HepG2 (cell line): ENCODE measurements around the gene PPP2R5C. TPM values are rescaled to one million over a fixed set of nuclear protein-coding genes. Genes with fewer than 3 reads are reported as not detected.

ENCODE experiments used
- ARHGAP35 ChIP-seq: sonication (generic); formaldehyde crosslinking; IDR thresholded peaks from 2 replicates; pipeline ENCODE4 v1.9.0; 2022; ENCODE audit warnings: mild to moderate bottlenecking, inconsistent platforms, moderate library complexity, missing genetic modification reagents, borderline replicate concordance
- ATM ChIP-seq: fragments of 450-650 bp; IDR thresholded peaks from 2 replicates; pipeline ENCODE4 v1.7.1; 2017; ENCODE audit warnings: mild to moderate bottlenecking, borderline replicate concordance
- CCDC6 ChIP-seq: sonication (generic); formaldehyde crosslinking; IDR thresholded peaks from 2 replicates; pipeline ENCODE4 v1.8.1; 2022; ENCODE audit warnings: mild to moderate bottlenecking, missing genetic modification reagents, moderate library complexity
- FOXP4 ChIP-seq: sonication (generic); formaldehyde crosslinking; IDR thresholded peaks from 2 replicates; pipeline ENCODE4 v1.4.0; 2020; ENCODE audit warnings: missing genetic modification reagents
- ISX ChIP-seq: sonication (generic); formaldehyde crosslinking; conservative IDR thresholded peaks from 2 replicates; pipeline ENCODE4 v1.5.0; 2020; ENCODE audit warnings: missing genetic modification reagents
- MTERF4 ChIP-seq: sonication (generic); formaldehyde crosslinking; IDR thresholded peaks from 2 replicates; pipeline ENCODE4 v1.8.0; 2023; ENCODE audit warnings: mild to moderate bottlenecking, missing genetic modification reagents
- MXD4 ChIP-seq: IDR thresholded peaks from 2 replicates; pipeline ENCODE4 v1.6.1; 2016; ENCODE audit warnings: mild to moderate bottlenecking, missing biosample characterization, missing genetic modification reagents
- PAXIP1 ChIP-seq: sonication (generic); formaldehyde crosslinking; conservative IDR thresholded peaks from 2 replicates; pipeline ENCODE4 v1.4.0; 2020; ENCODE audit warnings: mild to moderate bottlenecking, missing genetic modification reagents, moderate library complexity
- PHF20 ChIP-seq: sonication (generic); formaldehyde crosslinking; IDR thresholded peaks from 2 replicates; pipeline ENCODE4 v1.5.0; 2020; ENCODE audit warnings: mild to moderate bottlenecking, missing genetic modification reagents
- POGK ChIP-seq: sonication (generic); formaldehyde crosslinking; conservative IDR thresholded peaks from 2 replicates; pipeline ENCODE4 v1.8.0; 2022; ENCODE audit warnings: mild to moderate bottlenecking, moderate library complexity, missing genetic modification reagents
- SRF ChIP-seq: IDR thresholded peaks from 2 replicates; pipeline ENCODE4 v1.6.1; 2011; ENCODE audit warnings: mild to moderate bottlenecking, low read depth, low read length, moderate library complexity
- THAP8 ChIP-seq: sonication (generic); formaldehyde crosslinking; IDR thresholded peaks from 2 replicates; pipeline ENCODE4 v1.5.1; 2020; ENCODE audit warnings: missing genetic modification reagents, mild to moderate bottlenecking, borderline replicate concordance
- ZBTB42 ChIP-seq: sonication (generic); formaldehyde crosslinking; IDR thresholded peaks from 2 replicates; pipeline ENCODE4 v1.5.0; 2020; ENCODE audit warnings: mild to moderate bottlenecking, missing genetic modification reagents
- ZNF333 ChIP-seq: sonication (generic); formaldehyde crosslinking; IDR thresholded peaks from 2 replicates; pipeline ENCODE4 v1.4.0; 2020; ENCODE audit warnings: mild to moderate bottlenecking, missing genetic modification reagents, borderline replicate concordance
- ZNF615 ChIP-seq: sonication (generic); formaldehyde crosslinking; IDR thresholded peaks from 2 replicates; pipeline ENCODE4 v1.5.0; 2020; ENCODE audit warnings: mild to moderate bottlenecking, missing genetic modification reagents, borderline replicate concordance
- polyA plus RNA-seq, 8 experiments: library from polyadenylated mRNA; depleted of rRNA in 3 of 8; stranded (reverse) in 7 of 8; unstranded in 1 of 8; fragments of >200 nt; fragmentation: Illumina TruSeq in 4 of 8; extraction: Trizol in 4 of 8; gene quantifications; 2 replicates each; pipeline versions ENCODE4 v1.2.1 to v1.2.3, GENCODE V29; 2011 to 2016; ENCODE audit warnings: low read depth in 4 of 8, missing spikeins in 1 of 8, mixed read lengths in 1 of 8; ENCODE audit not compliant: insufficient read depth in 1 of 8
- total RNA-seq, 5 experiments: library from RNA; depleted of rRNA; stranded (reverse); fragments of >200 nt; fragmentation: Illumina TruSeq; extraction: Trizol; gene quantifications; 2 replicates each; pipeline ENCODE4 v1.2.3, GENCODE V29; 2016; ENCODE audit warnings: low read depth in 1 of 5

PPP2R5C gene
- total and polyA plus RNA-seq, 2 of the 13 experiments (the other 11 are each of a cell fraction or from before 2014, with no cell fraction given) = 74.3 to 78.5 TPM

- TF ChIP-seq ATM (no peak), MTERF4 (CRISPR knock-in tag) (no peak), ZBTB42 (CRISPR knock-in tag) (no peak; the same call in 1 of the 2 replicates), POGK (CRISPR knock-in tag) (0 out of 2 replicates have a peak, but pooled peaks have one; percentile 68), PHF20 (CRISPR knock-in tag) (peak; percentile 76), ZNF333 (CRISPR knock-in tag) (no peak), FOXP4 (CRISPR knock-in tag) (0 out of 2 replicates have a peak, but pooled peaks have one; percentile 55), PAXIP1 (CRISPR knock-in tag) (no peak; the same call in 1 of the 2 replicates), THAP8 (CRISPR knock-in tag) (no peak), ZNF615 (no peak), ARHGAP35 (no peak), ISX (CRISPR knock-in tag) (no peak), MXD4 (CRISPR knock-in tag) (0 out of 2 replicates have a peak, but pooled peaks have one; percentile 22), SRF (no peak), CCDC6 (CRISPR knock-in tag) (no peak)
Measured at GRCh38 chr14:101809671-101810514, 48.4 kb downstream of the PPP2R5C start (continued).
